KMS-11 (cell line): ENCODE results near the gene AMH.

ENCODE experiments used
- H2AFZ ChIP-seq: fragments of 200-600 bp; sonication (generic); 2 replicates; pipeline ENCODE4 v1.6.1; 2016; ENCODE audit warnings: antibody characterized with exemption, mixed run types, low read depth
- H3K27ac ChIP-seq: fragments of 200-600 bp; sonication (generic); 2 replicates; pipeline ENCODE4 v1.6.1; 2016; ENCODE audit warnings: mild to moderate bottlenecking, mixed run types
- H3K27me3 ChIP-seq: fragments of 200-600 bp; sonication (generic); 2 replicates; pipeline ENCODE4 v1.6.1; 2017; ENCODE audit warnings: mild to moderate bottlenecking, low read depth, mixed run types, moderate library complexity; ENCODE audit not compliant: insufficient read depth
- H3K36me3 ChIP-seq: fragments of 200-600 bp; sonication (generic); 2 replicates; pipeline ENCODE4 v1.6.1; 2017; ENCODE audit warnings: mild to moderate bottlenecking, mixed run types; ENCODE audit not compliant: insufficient read depth
- H3K4me1 ChIP-seq: fragments of 200-600 bp; sonication (generic); 2 replicates; pipeline ENCODE4 v1.6.1; 2016; ENCODE audit warnings: mild to moderate bottlenecking, low read depth, mixed run types; ENCODE audit not compliant: poor library complexity, severe bottlenecking
- H3K4me2 ChIP-seq: fragments of 200-600 bp; sonication (generic); 2 replicates; pipeline ENCODE4 v1.7.0; 2016; ENCODE audit warnings: mild to moderate bottlenecking, mixed run types
- H3K4me3 ChIP-seq: fragments of 200-600 bp; sonication (generic); IDR thresholded peaks from 2 replicates; pipeline ENCODE4 v1.6.1; 2017; ENCODE audit warnings: low read depth, low read length, mixed read lengths; ENCODE audit not compliant: insufficient read depth
- H3K79me2 ChIP-seq: fragments of 200-600 bp; sonication (generic); 2 replicates; pipeline ENCODE4 v1.6.1; 2016; ENCODE audit warnings: low read depth, mixed run types; ENCODE audit not compliant: insufficient read depth
- H3K9ac ChIP-seq: fragments of 200-600 bp; sonication (generic); 2 replicates; pipeline ENCODE4 v1.6.1; 2016; ENCODE audit warnings: mild to moderate bottlenecking, mixed run types
- H4K20me1 ChIP-seq: fragments of 200-600 bp; sonication (generic); 2 replicates; pipeline ENCODE4 v1.6.1; 2016; ENCODE audit warnings: mild to moderate bottlenecking, mixed run types; ENCODE audit not compliant: insufficient read depth
- CTCF ChIP-seq: fragments of 200-600 bp; sonication (generic); conservative IDR thresholded peaks from 2 replicates; pipeline ENCODE4 v1.6.1; 2017; ENCODE audit warnings: low read depth, mild to moderate bottlenecking, antibody characterized with exemption, low read length, moderate library complexity, mixed read lengths

Gene AMH

GRCh38 chr19:2255112-2255845 lies 6.2 kb downstream of the AMH start:
- no peak for TF ChIP-seq CTCF
- H3K4me1 ChIP-seq = peaks cover 21% of the 10 kb centered on the region
- peak overlapping the region; percentile 85 for H3K27ac ChIP-seq
- H3K9ac ChIP-seq = peak overlapping the region; percentile 74
- H3K4me3 ChIP-seq = peak overlapping the region; percentile 49
- peaks cover 27% of the 10 kb centered on the region; the same call in 1 of the 2 replicates for H3K79me2 ChIP-seq
- H4K20me1 ChIP-seq = no peaks in the 10 kb centered on the region
- H3K4me2 ChIP-seq = peak overlapping the region; percentile 86
- H2AFZ ChIP-seq = peak overlapping the region; percentile 42; the same call in 1 of the 2 replicates
- H3K27me3 ChIP-seq = no peaks in the 10 kb centered on the region
- H3K36me3 ChIP-seq = no peaks in the 10 kb centered on the region

- no peak for TF ChIP-seq CTCF
- Histone ChIP-seq H3K27me3 (no peaks in the 10 kb centered on the region), H4K20me1 (no peaks in the 10 kb centered on the region), H3K4me2 (peak within 1 kb of the TSS; percentile 86), H3K9ac (peak within 1 kb of the TSS; percentile 74), H2AFZ (peak within 1 kb of the TSS; percentile 42; the same call in 1 of the 2 replicates), H3K4me1 (peaks cover 27% of the 10 kb centered on the region), H3K4me3 (peak within 1 kb of the TSS; percentile 49), H3K36me3 (no peaks in the 10 kb centered on the region), H3K27ac (peak within 1 kb of the TSS; percentile 85), H3K79me2 (peaks cover 27% of the 10 kb centered on the region; the same call in 1 of the 2 replicates)
Observed at GRCh38 chr19:2255982-2256685, 7.0 kb downstream of the AMH start, which contains the start of gene JSRP1. Gene JSRP1, minus strand, starts transcription at chr19:2256417. Its CDS starts 1,103 bp downstream, at chr19:2255314.

DNA sequence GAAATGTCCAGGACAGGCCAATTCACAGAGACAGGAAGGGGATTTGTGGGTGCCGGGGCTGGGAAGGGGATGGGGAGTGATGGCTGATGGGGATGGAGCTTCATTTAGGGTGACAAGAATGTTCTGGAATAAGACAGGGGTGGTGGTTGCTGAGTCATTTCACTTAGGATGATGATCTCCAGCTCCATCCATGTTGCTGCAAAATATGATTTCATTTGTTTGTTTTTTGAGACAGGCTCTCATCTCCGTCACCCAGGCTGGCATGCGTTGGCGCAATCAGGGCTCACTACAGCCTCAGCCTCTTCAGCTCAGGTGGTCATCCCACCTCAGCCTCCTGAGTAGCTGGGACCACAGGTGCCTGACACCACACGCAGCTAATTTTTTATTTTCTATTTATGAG lies 10.2 kb downstream of the AMH start:
- H3K4me2 ChIP-seq = no peak overlapping the region
- no peak overlapping the region for H3K27ac ChIP-seq
- H3K79me2 ChIP-seq = peaks cover 23% of the 10 kb centered on the region; the same call in 1 of the 2 replicates
- H2AFZ ChIP-seq = no peak overlapping the region
- H3K4me3 ChIP-seq = no peak overlapping the region
- H3K9ac ChIP-seq = no peak overlapping the region
- no peaks in the 10 kb centered on the region for H3K27me3 ChIP-seq
- H3K36me3 ChIP-seq = no peaks in the 10 kb centered on the region
- no peaks in the 10 kb centered on the region for H4K20me1 ChIP-seq
- H3K4me1 ChIP-seq = peaks cover 25% of the 10 kb centered on the region
- TF ChIP-seq CTCF = no peak

DNA sequence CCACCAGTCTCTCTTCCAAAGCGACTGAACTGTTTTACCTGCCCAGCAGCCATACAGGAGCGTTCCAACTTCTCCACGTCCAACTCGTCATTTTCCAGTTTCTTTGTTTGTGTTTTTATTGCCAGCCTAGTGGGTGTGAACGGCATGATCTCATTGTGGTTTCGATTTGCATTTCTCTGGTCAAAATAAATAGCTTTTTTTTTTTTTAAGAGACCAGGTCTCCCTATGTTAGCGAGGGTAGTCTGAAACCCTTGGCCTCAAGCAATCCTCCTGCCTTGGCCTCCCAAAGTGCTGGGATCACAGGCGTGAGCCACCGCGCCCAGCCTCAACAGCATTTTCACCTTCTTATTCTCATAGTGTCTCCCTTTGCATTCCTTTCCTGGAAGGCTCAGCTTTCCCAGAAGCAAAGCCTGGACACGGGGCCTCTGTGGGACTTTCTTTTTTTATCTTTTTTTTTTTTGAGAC lies 11.2 kb downstream of the AMH start:
- Histone ChIP-seq H3K36me3 (no peaks in the 10 kb centered on the region), H3K9ac (no peak overlapping the region), H3K27me3 (no peaks in the 10 kb centered on the region), H3K27ac (no peak overlapping the region), H3K79me2 (peaks cover 15% of the 10 kb centered on the region; the same call in 1 of the 2 replicates), H3K4me3 (no peak overlapping the region), H3K4me2 (peak overlapping the region; percentile 11; the same call in 1 of the 2 replicates), H3K4me1 (peaks cover 16% of the 10 kb centered on the region), H4K20me1 (no peaks in the 10 kb centered on the region), H2AFZ (no peak overlapping the region)
- no peak for TF ChIP-seq CTCF
